ENCODE results near the gene BLMH.

GRCh38 chr17:30299000-30299399 lies 7.3 kb upstream of the BLMH start:
- TF ChIP-seq MAX (IDR thresholded peaks at IDR 0.05) (no peak), CTCF (IDR thresholded peaks at IDR 0.05; ENCODE audit: low read depth, low read length, missing input control) (peak; percentile 22), RAD21 (IDR thresholded peaks at IDR 0.05) (peak in 1 of 2 donors; percentile 48), ATF3 (IDR thresholded peaks at IDR 0.05) (no peak), TAF1 (conservative IDR thresholded peaks at IDR 0.05) (no peak), SP1 (IDR thresholded peaks at IDR 0.05) (no peak), REST (IDR thresholded peaks at IDR 0.05) (no peak), JUND (IDR thresholded peaks at IDR 0.05) (no peak), FOXA1 (IDR thresholded peaks at IDR 0.05) (no peak), RXRA (IDR thresholded peaks at IDR 0.05) (no peak), HNF4G (IDR thresholded peaks at IDR 0.05) (no peak), YY1 (IDR thresholded peaks at IDR 0.05) (no peak), EGR1 (IDR thresholded peaks at IDR 0.05; ENCODE audit: low read depth in 2 of 2) (no peak)
